Renal cortical epithelial cell (primary cell): ENCODE results near the gene PON3. TPM values are rescaled to one million over a fixed set of nuclear protein-coding genes. Genes with fewer than 3 reads are reported as not detected.

Source experiments
- DNase-seq: peaks from one replicate; pipeline ENCODE4 v3.0.0-alpha.2; 2011; ENCODE audit warnings: low read depth
- total RNA-seq: library from RNA; depleted of rRNA; stranded (reverse); fragments of >200 nt; gene quantifications from 2 replicates; pipeline ENCODE4 v1.2.3, GENCODE V29; 2014

Gene PON3
- total RNA-seq, 1 donor from 2014 or later = 0.05 TPM

DNA sequence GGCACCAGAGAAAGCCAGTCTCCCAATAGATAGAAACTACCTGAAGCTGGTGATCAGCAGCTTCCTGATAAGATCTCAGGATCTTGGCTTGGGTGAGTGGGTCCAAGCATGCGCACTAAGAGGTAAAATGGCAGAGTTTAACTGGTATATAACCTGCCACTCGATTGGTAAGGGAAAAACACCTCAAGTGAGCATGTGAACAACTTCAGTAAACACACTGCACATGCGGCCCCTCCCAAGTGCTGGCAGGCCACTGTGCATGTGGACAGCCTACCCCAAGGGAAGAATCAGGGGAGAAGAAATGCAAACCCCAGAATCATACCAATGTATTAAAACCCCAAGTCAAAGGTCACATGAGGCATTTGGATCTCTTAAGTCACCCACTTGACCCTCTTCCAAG, 54.1 kb downstream of the PON3 start:
- no peak for DNase-seq

DNA sequence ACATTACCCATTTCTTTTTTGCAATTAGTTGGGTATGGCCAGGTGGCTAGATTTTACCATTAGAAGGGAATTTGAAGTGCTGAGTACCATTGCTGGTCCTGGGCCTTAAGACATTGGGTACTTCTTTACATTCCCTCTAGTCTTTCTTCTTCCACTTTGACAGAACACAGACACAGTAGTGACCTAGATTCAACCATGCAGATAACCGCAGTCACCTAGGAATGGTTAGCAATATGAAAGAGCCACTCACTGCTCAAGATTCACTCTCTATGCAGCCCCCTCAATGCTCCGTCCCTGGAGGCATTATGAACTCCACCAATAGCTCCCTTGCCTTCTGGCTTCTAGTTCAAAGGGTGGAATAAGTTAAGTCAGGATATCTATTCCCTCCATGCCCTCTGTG, 55.7 kb downstream of the PON3 start:
- DNase-seq = no peak

DNA sequence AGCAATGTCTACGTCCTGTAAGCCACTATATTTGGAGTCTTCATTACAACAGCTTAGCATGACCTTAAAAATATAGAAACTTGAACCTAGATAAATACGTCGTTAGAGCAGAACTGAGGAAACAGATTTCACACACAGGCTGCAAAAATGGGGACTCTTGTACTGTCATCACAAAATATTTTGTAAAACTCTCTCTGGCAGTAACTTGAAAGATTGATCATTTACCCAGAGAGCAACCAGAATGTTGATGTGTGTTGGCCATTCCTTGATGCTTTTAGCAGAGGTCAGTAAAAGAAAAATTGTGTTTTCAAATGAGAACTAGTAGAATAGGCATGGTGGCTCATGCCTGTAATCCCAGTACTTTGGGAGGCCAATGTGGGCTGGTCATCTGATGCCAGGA, 57.3 kb downstream of the PON3 start:
- peak; percentile 25 for DNase-seq

DNA sequence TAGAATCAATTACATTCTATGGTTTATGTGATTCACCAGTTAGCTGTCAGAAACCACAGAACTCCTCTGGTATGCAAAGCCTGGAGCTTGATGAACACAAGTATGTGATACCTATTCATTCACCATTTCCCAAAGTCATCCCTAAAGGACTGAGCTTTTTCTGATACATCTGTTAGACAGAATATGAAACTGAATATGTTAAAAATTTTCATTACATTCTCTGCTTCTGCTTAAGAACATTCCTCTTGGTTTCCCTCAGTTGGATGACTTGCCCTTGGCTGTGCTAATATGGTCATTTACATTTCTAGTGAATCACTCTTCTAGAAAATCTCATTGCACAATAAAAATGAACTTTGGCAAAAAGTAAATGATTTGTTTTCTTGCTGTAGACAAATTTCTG, 61.1 kb downstream of the PON3 start:
- DNase-seq = peak; percentile 88

DNA sequence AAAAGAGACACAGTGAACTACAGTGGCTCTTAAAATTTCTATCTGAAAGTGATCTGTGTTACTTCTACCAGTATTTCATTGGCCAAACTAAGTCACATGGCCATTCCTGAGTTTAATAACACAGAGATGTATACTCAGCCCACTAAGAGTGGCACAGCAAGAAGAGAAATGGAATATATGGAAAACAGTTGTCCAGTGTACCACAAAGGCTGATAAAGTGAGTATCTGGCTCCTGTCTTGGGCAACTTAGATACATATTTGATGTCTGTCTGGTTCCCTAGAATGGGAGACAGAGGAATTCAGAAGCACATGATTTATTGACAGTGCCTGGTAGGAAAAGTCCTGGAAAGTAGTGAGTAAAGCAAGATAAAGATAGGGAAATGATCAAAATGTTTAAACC, 61.7 kb downstream of the PON3 start:
- no peak for DNase-seq

DNA sequence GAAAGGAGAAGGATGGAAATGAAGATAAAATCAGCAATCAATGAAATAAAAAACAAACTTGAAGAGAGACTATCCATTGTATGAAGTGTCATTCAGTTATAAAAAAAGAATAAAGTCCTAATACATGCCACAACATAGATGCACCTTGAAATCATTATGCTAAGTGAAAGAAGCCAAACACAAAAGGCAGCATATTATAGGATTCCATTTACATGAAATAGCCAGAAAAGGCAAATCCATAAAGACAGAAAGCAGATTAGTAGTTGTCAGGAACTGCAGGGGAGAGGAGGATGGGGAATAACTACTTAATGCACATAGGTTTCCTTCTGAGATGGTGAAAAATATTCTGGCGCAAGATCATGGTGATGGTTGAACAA, 65.2 kb downstream of the PON3 start:
- DNase-seq = no peak

DNA sequence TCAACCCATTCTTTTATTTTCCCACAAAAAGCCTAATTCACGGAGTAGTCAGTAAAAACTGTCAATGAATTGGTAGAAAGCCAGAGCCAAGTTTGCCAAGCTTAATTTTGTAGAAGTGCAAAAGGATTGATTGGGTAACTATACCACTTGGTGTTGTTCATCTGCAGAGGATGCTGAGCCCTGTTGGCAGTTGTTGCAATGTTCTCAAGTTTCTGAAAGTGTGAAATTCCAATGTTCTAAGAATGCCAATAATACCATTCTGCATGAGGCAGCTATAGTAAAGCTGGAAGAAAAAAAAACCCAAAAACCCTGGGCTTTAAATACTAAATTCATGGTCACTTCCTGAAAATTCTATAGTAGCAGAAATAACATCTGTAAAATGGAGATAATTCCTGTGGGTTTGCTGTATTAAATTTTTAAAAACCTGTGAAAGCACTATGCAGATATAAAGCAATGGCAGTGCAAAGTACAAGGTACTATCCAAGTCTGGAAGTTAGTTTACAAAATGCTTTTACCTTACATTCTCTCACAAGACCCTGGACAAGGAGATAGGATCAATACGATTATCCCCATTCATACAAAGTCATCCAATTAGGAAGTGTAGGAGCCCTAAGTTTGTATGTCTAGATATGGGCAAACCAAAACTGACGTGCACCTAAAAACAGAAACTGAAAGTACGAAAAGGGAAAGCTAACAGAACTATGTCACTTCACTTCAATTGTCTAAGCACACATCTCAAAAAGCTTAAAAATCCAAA, 65.8 kb downstream of the PON3 start:
- DNase-seq = peak; percentile 40

DNA sequence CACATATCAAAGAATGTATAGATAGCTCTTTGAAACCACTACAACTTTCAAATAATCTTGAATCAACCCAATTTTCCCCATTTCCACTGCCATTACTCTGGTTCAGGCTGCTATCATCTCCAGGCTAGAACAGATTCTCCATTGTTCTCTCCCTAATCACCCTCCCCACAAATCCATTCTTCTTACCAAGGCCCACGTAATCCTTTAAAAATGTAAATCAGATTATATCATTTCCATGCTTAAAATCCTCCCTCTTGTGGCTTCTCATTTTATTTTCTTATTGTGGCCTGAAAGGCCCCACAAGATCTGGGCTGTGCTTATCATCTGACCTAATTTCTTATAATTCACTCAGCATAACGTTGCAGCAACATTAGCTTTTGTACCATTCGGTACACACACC, 68.8 kb downstream of the PON3 start:
- no peak for DNase-seq

DNA sequence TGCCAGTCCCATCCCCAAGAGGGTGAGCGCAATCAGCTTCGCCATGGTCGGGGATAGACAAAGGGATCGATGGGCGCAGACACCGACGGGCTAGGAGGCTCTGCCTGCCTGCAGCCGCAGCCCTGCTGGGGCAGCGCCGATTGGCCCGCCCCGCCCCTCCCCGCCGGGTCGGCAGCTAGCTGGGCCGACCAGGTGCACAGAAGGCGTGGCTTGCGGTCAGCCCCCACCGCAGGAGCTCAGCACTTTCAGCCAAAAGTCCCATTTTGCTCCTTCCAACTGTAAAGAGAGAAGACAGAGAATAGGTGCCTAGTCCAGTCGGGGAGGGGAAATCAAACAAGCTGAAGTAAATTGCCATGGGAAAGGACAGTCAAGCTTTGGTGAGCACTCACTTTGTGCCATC, 71.7 kb downstream of the PON3 start, which contains the start of gene PON1:
Gene PON1, minus strand, starts transcription at position 102 of the 400 bp plus-strand sequence. Its CDS starts 57 bp downstream, at position 45.
- no peak for DNase-seq

DNA sequence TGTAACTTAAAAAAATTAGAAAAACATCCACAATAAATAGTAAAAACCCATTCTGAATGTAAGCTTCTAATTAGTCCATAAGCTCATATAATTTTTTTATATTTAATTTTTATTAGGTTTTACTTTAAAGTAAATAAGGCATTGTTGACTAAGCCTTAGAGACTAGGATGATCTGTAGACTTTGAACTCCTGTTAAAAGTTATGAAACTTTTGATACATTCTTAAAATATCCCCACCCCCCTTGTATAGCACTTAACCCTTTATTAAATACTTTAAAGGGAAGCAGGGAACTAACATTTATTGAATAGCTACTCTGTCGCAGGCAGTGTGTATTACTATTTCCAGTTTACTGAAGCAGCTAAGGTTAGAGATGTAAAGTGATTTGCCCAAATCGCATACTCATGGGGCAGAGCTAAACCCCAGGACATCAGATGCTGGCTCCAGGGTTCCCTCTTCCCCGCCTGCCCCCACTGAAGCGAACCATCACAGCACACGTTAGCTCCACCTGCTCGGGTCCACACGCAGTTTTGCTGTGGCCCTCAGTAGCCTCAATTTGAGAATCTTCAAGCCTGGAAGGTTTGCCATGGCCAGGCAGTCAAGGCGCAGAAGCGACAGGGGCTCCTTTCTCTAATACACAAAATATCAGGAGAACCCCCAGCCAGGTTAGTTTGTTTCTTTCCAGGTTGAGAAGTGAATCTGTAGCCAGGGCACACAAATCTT, 72.6 kb downstream of the PON3 start:
- DNase-seq = no peak

DNA sequence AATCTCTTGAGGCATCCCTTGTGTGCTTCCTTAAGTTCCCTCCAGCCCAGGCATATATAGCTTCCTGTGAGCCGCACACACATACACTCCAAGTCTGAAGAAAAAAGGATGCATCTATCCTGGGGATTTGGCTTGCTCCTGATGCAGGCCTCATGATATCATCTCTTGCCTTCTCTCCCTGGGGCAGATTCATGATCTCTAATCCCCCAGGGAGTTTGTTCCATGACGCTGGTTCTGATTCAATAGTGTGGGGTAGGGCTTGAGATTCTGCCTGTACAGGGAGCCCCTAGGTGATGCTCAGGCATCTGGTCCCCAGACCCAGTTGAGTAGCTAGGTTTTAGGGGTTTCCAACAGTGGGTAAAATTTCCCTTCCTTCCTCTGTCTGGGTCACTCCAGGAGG, 73.3 kb downstream of the PON3 start:
- DNase-seq = no peak

DNA sequence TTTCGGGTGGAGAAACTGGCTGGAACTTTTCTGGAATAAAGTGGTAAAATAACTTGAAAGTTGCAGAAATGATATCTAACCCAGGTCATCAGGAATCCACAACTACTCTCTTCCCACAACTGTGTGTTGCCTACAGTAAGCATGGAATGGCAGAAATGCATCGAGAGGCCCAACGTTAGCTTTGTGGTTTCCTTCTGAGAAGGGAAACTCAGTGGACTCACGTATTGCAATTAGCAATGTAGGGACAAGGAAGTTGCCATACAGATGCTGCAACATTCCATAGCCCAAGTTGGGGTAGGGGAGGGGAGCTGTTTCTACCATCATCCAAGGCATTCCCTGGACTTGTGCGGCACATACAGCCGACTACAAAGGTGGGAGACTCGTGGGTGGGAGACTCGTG, 73.8 kb downstream of the PON3 start:
- no peak for DNase-seq

DNA sequence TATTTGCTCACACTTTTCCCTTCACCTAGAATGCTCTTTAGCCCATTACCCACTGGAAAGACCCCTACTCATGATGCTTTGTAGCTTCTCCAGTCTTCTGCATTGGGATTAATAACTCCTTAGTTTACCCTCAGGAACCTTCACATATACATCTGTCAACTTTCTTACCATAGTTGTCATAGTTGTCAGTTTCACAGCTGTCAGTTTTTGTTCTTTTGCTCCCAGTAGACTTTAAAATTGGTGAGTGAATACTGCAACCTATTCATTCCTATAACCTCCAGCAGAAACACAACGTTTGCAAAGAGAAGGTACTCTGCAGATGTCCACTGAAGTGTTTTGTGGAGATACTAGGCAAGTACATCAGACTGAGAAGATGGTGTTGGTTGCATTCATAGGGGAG, 74.5 kb downstream of the PON3 start:
- DNase-seq = no peak

DNA sequence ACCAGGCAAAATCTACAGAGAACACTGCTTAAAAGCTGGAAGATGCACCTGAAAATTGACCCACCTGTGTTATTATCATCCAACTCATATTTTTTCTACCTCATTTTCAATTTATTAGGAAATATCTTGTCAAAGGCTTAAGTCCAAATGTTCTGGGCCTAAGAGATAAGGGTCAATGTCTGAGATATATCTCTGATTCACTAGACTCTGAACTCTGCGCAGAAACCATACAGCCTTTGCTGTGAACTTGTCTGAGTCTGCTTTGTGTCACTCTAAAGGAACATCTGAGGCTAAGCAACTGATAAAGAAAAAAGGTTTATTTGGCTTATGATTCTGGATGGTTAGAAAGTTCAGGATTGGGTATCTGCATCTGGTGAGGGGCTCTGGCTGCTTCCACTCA, 75.5 kb downstream of the PON3 start:
- no peak for DNase-seq

DNA sequence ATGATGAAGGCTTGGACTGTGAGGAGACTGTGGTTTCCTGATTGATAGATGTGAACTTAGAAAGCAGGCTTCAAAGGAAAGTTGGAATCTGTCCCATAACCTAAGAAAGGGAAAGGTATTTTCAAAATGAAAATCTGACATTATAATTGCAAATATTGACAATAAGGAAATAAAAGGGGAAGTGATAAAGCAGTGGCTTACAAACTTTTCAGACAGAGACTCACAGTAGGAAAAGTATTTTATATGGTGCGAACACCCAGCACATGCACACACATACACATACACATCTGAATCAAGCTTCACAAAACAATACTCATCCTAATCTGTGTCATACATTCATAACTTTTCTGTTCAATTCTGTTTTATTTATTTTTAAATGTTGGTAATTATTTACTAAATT, 76.6 kb downstream of the PON3 start:
- no peak for DNase-seq

DNA sequence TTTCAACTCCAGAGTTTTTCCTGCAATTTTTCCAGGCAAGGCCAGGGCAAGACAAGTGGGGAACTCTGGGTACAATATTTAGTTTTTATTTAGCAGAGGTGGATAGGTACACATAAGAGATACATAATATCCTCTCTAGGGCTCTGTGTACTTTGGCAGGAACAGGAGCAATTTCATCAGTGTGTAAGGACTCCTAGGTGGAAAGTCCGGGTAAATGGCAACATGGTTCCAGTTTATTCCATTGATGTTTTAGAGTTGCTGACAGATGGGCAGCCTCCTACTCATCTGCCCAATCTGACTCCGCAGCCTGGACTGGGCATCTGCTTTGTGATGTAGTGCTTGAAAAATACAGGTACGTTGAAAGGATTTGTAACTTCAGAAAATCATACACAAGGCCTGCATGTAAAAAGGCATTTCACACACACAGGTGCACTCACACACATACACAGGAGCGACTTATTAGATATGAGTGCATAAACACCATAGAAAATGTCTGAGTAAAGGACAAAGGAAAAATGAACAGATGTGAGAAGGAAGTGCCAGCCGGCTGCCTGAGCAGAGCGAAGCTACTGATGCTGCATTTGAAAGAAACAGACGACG, 77.6 kb downstream of the PON3 start:
- no peak for DNase-seq

DNA sequence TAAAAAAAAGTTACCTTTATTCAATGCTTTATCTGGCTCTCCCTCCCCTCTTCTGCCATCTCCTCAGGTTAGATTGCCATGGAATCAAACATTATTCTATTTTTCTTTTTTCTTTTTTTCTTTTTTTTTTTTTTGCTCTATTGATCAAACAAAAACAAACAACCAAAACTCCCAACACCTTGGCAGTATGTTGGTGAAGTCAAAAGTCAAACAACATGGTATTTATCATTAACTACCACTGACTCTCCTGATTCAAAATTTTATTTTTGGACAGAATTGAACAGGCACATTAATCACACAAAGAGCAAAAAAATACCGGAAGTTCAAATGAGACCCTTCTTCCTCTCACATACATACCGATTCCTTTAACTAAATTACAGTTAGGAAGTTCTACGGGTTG, 78.2 kb downstream of the PON3 start:
- peak; percentile 9 for DNase-seq

DNA sequence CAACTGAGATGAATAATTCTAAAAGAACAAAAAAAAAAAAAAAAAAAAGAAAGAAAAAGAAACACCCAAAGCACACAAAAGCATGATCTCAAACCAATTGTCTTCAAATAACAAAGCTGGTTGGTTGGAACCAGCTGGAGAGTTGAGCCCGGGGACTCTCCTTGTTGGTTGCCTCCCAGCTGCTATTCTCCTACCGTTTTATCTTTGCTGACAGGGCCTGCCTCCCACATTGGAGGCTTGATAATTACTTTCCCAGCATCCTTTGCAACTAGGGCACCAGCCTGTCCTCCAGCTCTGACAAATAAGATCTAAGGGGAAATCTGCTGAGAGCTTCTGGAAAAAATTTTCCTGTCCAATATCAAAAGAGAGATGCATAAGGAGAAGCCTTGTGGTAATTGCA, 78.6 kb downstream of the PON3 start:
- DNase-seq = no peak

DNA sequence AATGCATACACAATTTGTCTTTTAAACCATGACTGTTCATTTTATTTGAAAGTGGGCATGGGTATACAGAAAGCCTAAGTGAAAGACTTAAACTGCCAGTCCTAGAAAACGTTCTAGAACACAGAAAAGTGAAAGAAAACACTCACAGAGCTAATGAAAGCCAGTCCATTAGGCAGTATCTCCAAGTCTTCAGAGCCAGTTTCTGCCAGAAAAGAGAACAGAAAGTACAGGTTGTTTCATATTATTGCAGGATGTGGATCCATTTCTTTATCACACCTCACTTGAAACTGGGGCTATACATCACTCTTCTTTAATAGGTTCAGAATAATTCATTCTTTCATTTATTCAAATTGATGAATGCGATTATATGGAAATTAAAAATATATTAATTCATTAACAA, 79.6 kb downstream of the PON3 start:
- no peak for DNase-seq

DNA sequence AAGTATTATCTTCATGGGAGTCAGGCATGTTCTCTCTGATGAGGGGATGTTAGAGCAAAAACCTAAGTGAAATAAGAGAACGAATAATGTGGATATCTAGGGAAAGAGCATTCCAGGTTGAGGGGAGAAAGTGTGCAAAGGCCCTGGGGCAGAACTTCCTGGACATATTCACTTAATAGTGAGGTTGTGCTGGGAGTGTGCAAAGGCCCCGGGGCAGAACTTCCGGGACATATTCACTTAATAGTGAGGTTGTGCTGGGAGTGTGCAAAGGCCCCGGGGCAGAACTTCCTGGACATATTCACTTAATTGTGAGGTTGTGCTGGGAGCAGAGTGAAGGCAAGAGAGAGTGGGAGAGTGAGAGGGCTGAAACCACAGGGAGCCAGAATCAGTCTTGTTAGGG, 83.6 kb downstream of the PON3 start:
- no peak for DNase-seq

DNA sequence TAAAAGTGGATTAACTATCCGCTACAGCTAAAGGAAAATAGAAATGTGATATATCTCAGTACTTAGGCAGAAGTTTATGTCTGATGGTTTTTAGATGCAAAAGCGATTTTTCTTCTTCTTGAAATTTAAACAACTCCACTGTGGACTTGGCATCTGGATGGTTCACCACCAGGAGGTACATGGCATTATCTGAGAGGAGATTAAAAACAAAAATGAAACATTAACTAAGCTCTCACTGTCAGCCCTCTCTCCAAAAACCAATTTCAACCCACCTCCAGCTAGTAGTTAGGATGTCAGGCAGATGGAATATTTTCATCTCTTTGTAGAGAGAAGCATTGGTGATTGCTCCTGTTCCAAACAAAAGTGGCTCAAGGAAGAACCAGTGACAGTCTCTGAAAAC, 84.8 kb downstream of the PON3 start:
- DNase-seq = no peak

DNA sequence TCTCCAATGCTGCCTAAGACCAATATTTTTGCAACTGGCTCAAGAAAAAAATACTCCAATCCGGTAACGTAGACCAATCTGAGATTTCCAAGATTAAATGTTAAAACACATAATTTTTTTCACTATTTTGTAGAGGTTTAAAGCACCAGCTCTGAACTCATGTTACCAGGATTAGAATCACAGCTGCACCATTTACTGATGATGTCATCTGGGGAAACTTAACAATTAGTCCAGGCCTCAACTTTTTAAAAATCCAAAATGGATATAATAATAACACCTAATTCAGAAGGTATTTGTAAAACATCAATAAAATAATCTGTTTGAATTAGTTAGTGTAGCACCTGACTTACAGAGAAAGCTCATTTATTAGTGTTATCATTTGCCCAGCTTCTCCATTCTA, 86.2 kb downstream of the PON3 start:
- no peak for DNase-seq
